Natural killer cell treated with Interleukin-12 subunit alpha and Interleukin-12 subunit beta and Interleukin-15 and Interleukin-18, amount 100 ng/mL, for 72 hours (primary cell): ENCODE data around the gene PRIMA1. TPM values are rescaled to one million over a fixed set of nuclear protein-coding genes. Genes with fewer than 3 reads are reported as not detected.

Source experiments
- ATAC-seq, 2 donors: fragments of 150-1000 bp; cut with Tn5 transposase in 1 of 2; sonication (Bioruptor Pico), chemical (Tn5 transposase) in 1 of 2; 2 replicates each; pipeline ENCODE4 v1.10.0; 2021
- DNase-seq: peaks from one replicate; pipeline ENCODE4 v3.0.0; 2022; ENCODE audit warnings: low spot score
- H3K27ac Mint-ChIP-seq, 2 donors: 1 replicate in 1 of 2; 2 replicates in 1 of 2; pipeline ENCODE4 v1.8.0; 2022; ENCODE audit warnings: mixed read lengths in 2 of 2, mild to moderate bottlenecking in 1 of 2, moderate library complexity in 1 of 2
- H3K27me3 Mint-ChIP-seq, 2 donors: 1 replicate in 1 of 2; 2 replicates in 1 of 2; pipeline ENCODE4 v1.8.0; 2022; ENCODE audit warnings: mixed read lengths in 2 of 2
- H3K36me3 Mint-ChIP-seq: one replicate; pipeline ENCODE4 v1.8.0; 2022; ENCODE audit warnings: mixed read lengths
- H3K4me1 Mint-ChIP-seq, 2 donors: 1 replicate in 1 of 2; 2 replicates in 1 of 2; pipeline ENCODE4 v1.8.0; 2022; ENCODE audit warnings: low read depth in 2 of 2, mixed read lengths in 2 of 2, mild to moderate bottlenecking in 1 of 2
- H3K4me3 Mint-ChIP-seq: one replicate; pipeline ENCODE4 v1.8.0; 2022; ENCODE audit warnings: mixed read lengths
- H3K9me3 Mint-ChIP-seq: 2 replicates; pipeline ENCODE4 v1.8.0; 2022; ENCODE audit warnings: mixed read lengths
- total RNA-seq, 2 donors: library from RNA; stranded (reverse); gene quantifications; one replicate each; pipeline ENCODE4 v1.2.3, GENCODE V29; 2022

Gene PRIMA1
- total RNA-seq, 2 donors from 2014 or later: not detected

DNA sequence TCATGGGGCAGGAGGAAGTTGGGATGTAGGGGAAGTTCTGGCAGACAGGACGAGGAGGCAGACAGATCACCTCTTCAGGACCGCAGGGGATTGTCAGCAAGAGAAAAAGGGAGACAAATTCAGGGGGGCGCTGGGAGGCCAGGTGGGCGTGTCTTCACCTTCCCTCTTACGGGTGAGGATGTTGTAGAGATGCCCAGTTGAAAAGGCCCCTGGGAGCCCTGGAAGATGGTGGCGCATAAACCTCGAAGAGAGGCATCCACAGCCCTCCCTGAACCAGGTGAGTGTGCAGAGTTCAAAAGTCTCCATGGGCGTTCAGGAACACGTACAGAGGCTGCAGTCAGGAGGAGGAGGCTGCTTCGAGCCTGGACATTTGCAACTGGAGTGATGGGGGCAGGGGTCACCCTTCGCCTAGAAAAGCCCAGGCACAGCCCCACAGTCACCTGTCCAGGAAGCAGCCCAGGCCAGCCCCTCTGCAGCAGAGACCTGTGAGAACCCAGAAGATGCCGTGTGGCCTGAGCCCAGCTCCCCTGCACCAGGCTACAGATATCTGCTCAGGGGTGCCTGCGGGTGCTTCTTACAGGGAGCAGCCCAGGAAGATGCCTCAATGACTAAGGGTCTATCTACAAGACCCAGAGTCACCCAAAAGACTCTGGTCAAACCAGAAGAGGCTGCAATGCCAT lies 74.4 kb downstream of the PRIMA1 start:
- peaks cover 2 to 3% of the 10 kb centered on the region in 2 donors for H3K27me3 Mint-ChIP-seq
- H3K4me3 Mint-ChIP-seq: no peak overlapping the region
- DNase-seq (no peak), ATAC-seq (no peak)
- no peaks in the 10 kb centered on the region for H3K9me3 Mint-ChIP-seq
- H3K36me3 Mint-ChIP-seq: no peaks in the 10 kb centered on the region
- no peaks in the 10 kb centered on the region for H3K4me1 Mint-ChIP-seq
- no peak overlapping the region for H3K27ac Mint-ChIP-seq

DNA sequence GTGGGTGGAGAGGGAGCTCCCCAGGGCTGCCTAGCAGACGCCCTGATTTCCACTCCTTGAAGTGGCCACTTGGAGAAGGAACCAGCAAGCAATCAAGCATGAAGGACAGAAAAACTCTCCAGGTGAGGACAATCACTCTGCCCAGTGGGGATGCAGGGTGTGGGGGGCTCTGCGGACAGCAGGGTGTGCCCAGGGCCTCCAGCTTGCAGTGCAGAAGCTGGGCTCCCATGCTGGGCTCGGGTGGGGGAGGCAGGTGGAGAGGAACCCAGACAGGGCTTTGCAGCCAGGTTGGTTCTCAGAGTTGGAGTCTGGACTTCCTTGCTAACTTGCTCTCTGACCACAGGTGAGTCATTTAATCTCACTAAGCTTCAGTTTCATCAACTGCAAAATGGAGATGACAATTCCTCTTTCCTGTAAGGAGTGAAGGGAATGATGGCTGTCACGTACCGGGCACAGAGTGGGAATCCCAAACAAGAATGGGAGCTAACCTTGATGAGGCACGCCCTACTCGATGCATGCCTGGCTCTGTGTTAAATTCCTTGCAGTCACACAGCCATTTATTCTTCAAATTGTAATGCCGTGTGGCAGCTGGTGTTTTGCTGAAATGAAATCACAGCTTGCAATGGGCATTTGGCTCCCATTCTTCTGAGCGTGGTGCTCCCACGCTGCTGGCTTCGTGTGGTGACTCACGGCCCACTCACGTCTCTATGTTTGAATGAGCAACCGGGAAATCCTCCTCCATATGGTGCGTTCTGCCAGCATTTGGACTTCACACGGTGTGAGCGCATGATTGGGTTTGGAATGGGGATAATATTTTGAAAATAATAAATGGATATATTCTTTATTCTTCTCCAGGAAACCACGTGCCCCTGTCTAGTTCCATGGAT lies 75.2 kb downstream of the PRIMA1 start:
- Mint-ChIP-seq H3K27ac (no peak overlapping the region), H3K27me3 (peaks cover 2 to 10% of the 10 kb centered on the region in 2 donors), H3K4me3 (no peak overlapping the region), H3K36me3 (no peaks in the 10 kb centered on the region), H3K9me3 (no peaks in the 10 kb centered on the region), H3K4me1 (no peaks in the 10 kb centered on the region)
- DNase-seq (no peak), ATAC-seq (no peak)

DNA sequence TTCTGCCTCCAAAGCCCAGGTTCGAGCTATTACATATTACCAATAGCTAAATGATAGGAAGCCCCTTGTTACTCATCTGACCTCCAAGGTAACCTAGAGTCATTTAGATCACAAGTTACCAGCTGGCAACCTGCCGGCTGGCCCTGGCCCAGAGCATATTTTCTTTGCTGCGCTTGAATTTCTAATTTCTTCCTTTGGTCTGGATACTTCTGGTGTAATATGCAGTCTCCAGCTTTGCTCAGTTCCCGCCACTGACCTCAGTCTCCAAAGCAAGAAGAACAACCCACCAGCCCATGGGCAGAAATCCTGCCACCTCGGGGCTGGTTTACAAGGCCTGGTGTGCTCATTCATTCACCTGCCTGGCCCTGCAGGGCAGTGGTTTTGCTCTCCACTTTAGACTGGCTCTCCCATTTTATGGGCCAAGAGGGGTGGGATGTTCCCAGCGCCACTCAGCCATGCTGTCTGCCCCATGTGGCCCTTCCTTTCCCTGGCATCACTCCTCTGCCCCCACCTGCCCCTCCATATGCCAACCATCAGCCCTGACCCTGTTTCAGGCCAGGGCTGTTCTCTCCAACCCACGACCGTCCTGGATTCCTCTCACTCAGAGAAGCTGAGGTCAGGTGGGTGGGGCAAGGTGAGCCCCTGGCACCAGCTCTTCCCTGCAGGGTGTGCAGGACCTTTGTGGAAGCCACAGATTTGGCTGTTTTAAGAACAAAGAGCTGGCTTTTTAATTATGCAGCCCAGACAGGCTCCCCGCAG lies 76.0 kb downstream of the PRIMA1 start:
- no peak for ATAC-seq
- Mint-ChIP-seq H3K27me3 (peaks cover 2 to 13% of the 10 kb centered on the region in 2 donors), H3K4me1 (no peaks in the 10 kb centered on the region), H3K36me3 (no peaks in the 10 kb centered on the region), H3K9me3 (no peaks in the 10 kb centered on the region), H3K4me3 (no peak overlapping the region), H3K27ac (no peak overlapping the region)
- no peak for DNase-seq

DNA sequence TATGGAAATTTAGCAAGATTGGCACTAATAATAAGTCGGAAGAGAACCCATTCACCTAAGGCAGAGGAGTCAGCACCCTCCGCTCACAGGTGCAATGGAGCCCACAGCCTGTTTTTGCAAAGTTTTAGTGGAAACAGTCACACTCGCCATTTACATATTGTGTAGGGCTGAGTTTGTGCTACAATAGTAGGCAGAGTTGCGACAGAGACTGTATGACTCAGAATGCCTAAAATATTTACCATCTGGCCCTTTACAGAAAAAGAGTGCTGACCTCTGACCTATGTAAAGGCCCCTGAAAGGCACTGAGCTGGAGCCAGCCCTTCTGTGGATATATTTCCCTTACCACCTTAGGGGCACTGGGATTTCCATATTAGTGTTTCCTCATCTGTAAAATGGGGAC lies 79.0 kb downstream of the PRIMA1 start:
- DNase-seq (no peak), ATAC-seq (no peak)
- no peak overlapping the region for H3K27ac Mint-ChIP-seq
- no peaks in the 10 kb centered on the region for H3K36me3 Mint-ChIP-seq
- no peaks in the 10 kb centered on the region for H3K4me1 Mint-ChIP-seq
- peaks cover 2 to 13% of the 10 kb centered on the region in 2 donors for H3K27me3 Mint-ChIP-seq
- no peak overlapping the region for H3K4me3 Mint-ChIP-seq
- H3K9me3 Mint-ChIP-seq: no peaks in the 10 kb centered on the region

DNA sequence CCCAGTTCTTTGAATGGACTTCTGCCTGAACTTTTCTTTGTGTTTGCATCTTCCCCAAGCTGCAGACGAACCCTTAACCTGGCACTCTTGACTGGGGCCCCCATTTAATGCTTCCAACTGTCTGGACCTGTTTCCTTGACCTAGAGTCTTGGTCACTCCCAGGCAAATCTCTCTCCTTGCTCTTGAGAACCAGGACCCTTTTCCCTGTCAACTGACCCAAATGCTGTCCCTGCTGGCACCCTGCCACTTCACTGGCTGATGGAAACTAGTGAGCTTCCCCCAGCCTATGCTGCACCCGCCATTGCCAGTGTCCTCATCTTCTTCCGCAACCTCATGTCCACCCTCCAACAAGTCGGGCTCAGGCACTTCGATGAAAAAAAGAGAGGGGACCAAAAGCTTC lies 79.5 kb downstream of the PRIMA1 start:
- ATAC-seq (no peak), DNase-seq (no peak)
- no peak overlapping the region for H3K4me3 Mint-ChIP-seq
- H3K27ac Mint-ChIP-seq: no peak overlapping the region
- no peaks in the 10 kb centered on the region for H3K9me3 Mint-ChIP-seq
- H3K4me1 Mint-ChIP-seq: no peaks in the 10 kb centered on the region
- H3K36me3 Mint-ChIP-seq: no peaks in the 10 kb centered on the region
- peaks cover 2 to 13% of the 10 kb centered on the region in 2 donors for H3K27me3 Mint-ChIP-seq

DNA sequence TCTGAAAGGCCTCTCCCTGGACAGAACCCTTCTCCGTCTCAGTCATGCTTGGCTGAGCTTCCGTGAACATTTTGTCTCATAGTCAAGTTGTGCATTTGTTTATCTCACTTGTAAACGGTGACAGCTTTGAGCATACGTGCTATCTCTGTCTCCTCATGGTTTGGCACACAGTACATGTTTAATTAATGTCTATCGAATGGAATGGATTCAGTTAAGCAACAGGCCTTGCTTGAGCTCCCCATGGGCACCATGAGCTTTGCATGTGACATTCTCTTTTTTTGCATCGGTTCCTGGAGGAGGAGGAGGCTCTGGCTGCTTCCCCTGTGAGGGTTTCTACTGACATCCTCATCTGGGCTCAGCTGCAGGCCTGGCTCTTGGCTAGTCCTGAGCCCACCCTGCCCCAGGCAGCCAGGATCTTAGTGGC lies 80.0 kb downstream of the PRIMA1 start:
- DNase-seq (no peak), ATAC-seq (no peak)
- no peaks in the 10 kb centered on the region for H3K36me3 Mint-ChIP-seq
- H3K27ac Mint-ChIP-seq: no peak overlapping the region
- no peaks in the 10 kb centered on the region for H3K4me1 Mint-ChIP-seq
- H3K9me3 Mint-ChIP-seq: no peaks in the 10 kb centered on the region
- peaks cover 6 to 13% of the 10 kb centered on the region in 2 donors for H3K27me3 Mint-ChIP-seq
- H3K4me3 Mint-ChIP-seq: no peak overlapping the region

DNA sequence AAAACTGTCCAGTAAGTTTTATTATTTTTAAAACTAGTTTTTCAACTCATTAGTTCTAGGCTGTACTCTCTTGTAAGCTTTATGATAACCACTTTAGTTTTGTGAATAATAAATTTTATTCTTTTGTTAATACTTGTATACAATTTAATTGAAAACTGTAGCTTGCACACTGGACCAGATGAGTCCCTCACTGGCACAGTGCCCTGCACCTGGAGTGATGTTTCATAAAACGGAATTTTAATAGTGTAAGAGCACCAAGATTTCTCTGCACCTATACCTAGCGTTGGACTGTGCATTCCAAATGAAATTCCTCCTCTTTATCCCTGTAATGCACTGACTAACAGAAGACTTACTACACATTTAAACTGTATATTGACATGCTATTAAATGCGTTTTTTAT lies 80.8 kb downstream of the PRIMA1 start:
- DNase-seq: no peak
- no peak for ATAC-seq
- no peaks in the 10 kb centered on the region for H3K9me3 Mint-ChIP-seq
- no peaks in the 10 kb centered on the region for H3K36me3 Mint-ChIP-seq
- H3K4me1 Mint-ChIP-seq: no peaks in the 10 kb centered on the region
- H3K4me3 Mint-ChIP-seq: no peak overlapping the region
- H3K27ac Mint-ChIP-seq: no peak overlapping the region
- peaks cover 13 to 18% of the 10 kb centered on the region in 2 donors for H3K27me3 Mint-ChIP-seq

DNA sequence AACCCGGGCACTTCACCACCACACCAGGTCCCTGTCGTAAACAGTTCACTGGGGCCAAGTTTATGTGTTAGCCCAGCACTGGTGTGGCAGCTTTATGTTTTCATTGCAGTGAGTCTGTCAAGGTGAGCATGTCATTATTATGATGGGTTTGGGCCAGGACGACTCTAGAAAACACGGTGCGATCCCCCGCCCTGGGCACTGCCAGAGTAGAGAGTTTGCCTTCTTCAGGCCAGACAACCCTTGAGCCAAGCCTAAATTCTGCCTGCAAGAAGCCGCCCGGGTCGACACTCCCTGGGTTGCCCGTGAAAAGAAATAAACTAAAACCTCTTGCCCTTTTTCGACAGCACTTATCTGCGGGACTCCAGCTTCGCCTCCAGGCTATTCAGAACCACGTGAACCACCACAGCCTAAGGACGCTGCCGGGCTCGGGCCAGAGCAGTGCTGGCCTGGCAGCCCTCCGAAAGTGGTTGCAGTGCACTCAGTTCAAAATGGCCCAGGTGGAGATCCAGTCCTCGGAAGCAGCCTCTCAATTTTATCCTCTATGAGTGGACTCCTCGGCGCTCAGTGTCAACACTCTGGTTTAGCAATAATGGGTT lies 81.8 kb downstream of the PRIMA1 start:
- ATAC-seq (no peak), DNase-seq (no peak)
- H3K4me1 Mint-ChIP-seq: no peaks in the 10 kb centered on the region
- H3K4me3 Mint-ChIP-seq: no peak overlapping the region
- no peaks in the 10 kb centered on the region for H3K9me3 Mint-ChIP-seq
- no peaks in the 10 kb centered on the region for H3K36me3 Mint-ChIP-seq
- no peak overlapping the region for H3K27ac Mint-ChIP-seq
- peaks cover 13 to 28% of the 10 kb centered on the region in 2 donors for H3K27me3 Mint-ChIP-seq

DNA sequence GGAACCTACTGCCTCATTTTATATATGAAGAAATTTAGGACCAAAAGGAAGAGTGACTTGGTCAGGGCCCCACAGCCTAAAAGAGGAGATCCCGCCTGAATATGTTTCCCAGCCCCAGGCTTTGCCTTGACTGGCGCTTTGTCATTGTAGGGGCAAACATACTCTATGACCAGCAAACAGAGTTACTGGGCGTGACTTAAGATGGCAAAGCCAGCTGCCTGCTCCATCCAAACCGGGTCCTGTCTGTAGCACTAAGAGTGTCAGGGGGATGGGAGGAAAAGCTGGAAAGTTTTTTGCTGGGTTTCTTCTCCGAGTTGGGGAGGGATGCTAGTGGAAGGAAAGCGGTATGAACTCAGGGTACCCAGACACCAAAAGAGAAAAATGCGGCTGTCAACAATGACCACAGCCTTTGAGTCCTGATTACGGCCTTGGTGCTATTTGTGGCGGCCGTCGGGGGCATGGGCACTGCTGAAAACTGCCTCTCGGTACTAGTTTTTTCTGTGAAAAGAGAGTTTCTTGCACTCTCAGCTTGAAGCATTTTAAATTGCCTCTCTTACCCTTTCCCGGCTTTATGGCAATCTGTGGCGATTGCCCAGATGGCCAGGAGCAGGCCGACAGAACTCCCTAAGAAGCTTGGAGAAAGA lies 82.7 kb downstream of the PRIMA1 start:
- no peaks in the 10 kb centered on the region for H3K9me3 Mint-ChIP-seq
- H3K27ac Mint-ChIP-seq: no peak overlapping the region
- H3K4me1 Mint-ChIP-seq: no peaks in the 10 kb centered on the region

DNA sequence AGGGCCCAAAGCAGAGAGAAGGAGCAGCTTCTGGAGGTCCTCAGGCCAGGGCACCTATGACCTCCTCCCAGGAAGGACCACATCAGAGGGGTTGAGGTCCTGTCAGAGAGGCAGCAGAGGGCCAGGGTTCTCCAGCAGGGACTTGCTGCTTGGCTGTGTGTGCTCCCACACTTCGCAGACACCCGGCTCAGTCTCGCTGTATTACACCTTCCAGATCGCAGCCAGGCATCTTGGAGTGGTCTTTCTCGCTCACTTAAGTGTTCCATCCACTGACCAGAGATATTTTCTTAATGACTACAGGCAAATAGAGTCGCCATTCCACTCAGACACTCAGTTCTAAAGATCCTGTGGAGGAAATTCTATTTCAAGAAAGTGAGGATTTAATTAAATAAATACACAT lies 84.3 kb downstream of the PRIMA1 start:
- Mint-ChIP-seq H3K4me3 (no peak overlapping the region), H3K9me3 (no peaks in the 10 kb centered on the region), H3K27ac (no peak overlapping the region), H3K4me1 (no peaks in the 10 kb centered on the region), H3K36me3 (peaks cover 10% of the 10 kb centered on the region), H3K27me3 (peaks cover 17 to 44% of the 10 kb centered on the region in 2 donors)
- DNase-seq (no peak), ATAC-seq (no peak)

More for the DNA sequence above, 82.7 kb downstream of the PRIMA1 start:
- Mint-ChIP-seq H3K4me3 (no peak overlapping the region), H3K27me3 (peaks cover 13 to 33% of the 10 kb centered on the region in 2 donors), H3K36me3 (no peaks in the 10 kb centered on the region)
- DNase-seq (no peak), ATAC-seq (no peak)

DNA sequence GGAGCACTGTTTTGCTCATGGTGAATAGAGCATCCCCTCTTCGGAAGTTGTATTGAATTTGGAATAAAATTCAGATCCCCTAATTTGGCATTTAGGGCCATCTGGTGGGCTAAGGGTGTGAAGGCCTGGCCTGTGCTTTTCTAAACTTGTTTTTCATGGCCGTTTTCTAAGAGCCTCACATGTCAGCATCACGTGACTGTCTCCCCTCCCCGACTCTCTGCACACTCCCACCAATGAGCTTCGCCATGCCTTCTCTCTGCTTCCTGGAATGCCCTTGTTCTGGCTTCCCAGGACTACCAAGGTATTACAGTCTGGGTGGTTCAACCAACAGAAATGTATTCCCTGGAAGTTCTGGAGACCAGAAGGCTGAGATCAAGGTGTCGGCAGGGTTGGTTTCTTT lies 85.3 kb downstream of the PRIMA1 start:
- DNase-seq (no peak), ATAC-seq (no peak)
- H3K4me1 Mint-ChIP-seq: no peaks in the 10 kb centered on the region
- H3K4me3 Mint-ChIP-seq: no peak overlapping the region
- H3K27ac Mint-ChIP-seq: no peak overlapping the region
- peaks cover 11% of the 10 kb centered on the region for H3K36me3 Mint-ChIP-seq
- peaks cover 3% of the 10 kb centered on the region for H3K9me3 Mint-ChIP-seq
- H3K27me3 Mint-ChIP-seq: peaks cover 17 to 36% of the 10 kb centered on the region in 2 donors

DNA sequence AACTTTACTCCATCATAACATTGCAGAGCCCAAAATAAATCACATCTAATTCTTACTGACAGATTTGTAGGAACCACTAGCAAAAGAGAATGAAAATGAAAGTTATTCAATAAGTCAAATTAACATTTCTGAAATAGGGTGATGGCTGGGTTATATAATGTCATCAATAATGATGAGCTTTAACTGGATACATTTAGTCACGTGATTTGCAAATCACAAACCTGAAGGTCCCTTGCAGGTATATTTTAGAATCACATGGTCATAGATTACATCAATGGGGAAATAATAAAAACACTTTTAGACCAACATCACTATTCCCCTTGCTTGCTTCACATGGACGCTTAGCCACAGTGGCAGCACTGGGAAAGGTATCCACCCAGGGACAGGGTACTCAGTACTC lies 86.7 kb downstream of the PRIMA1 start:
- Mint-ChIP-seq H3K27me3 (peaks cover 17 to 35% of the 10 kb centered on the region in 2 donors), H3K27ac (no peak overlapping the region), H3K4me3 (no peak overlapping the region), H3K4me1 (no peaks in the 10 kb centered on the region), H3K36me3 (peaks cover 11% of the 10 kb centered on the region), H3K9me3 (peaks cover 3% of the 10 kb centered on the region)
- ATAC-seq (no peak), DNase-seq (no peak)

DNA sequence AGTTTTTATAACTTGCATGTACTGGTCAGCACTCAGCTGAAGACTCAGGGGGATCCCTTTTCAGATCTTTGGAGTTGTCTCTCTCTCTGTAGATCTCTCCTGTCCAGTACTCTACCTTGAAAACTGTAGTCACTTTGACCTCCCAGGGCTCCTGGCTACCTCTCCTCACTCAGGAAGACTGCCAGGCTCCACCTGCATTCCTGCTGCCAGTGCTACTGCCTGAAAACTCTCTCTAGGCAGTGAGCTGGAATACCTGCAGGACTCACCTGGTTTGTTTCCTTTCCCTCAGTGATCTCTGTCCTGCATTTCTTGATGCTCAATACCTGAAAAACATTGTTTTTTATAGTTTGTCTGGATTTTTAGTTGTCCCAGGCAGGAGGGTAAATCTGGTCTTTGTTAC lies 87.4 kb downstream of the PRIMA1 start:
- H3K9me3 Mint-ChIP-seq: peaks cover 3% of the 10 kb centered on the region
- no peak overlapping the region for H3K4me3 Mint-ChIP-seq
- DNase-seq: no peak
- no peak overlapping the region for H3K27ac Mint-ChIP-seq
- H3K4me1 Mint-ChIP-seq: no peaks in the 10 kb centered on the region
- H3K36me3 Mint-ChIP-seq: peaks cover 11% of the 10 kb centered on the region
- peaks cover 17 to 38% of the 10 kb centered on the region in 2 donors for H3K27me3 Mint-ChIP-seq
- ATAC-seq: no peak
